Fibroblast of gingiva (primary cell): ENCODE results near the gene ATG5.

ENCODE experiments used
- DNase-seq: peaks from one replicate; pipeline ENCODE4 v3.0.0-alpha.2; 2011; ENCODE audit warnings: low read depth

Gene ATG5

GRCh38 chr6:106216527-106216926 lies 109.0 kb downstream of the ATG5 start:
- DNase-seq: peak; percentile 61

- DNase-seq: no peak
Observed at GRCh38 chr6:106215608-106216007, 110.0 kb downstream of the ATG5 start.

GRCh38 chr6:106214531-106214930 lies 111.0 kb downstream of the ATG5 start:
- DNase-seq: no peak

- no peak for DNase-seq
Observed at GRCh38 chr6:106213660-106214289, 111.8 kb downstream of the ATG5 start.

- DNase-seq: no peak
Observed at GRCh38 chr6:106212576-106212975, 113.0 kb downstream of the ATG5 start.

GRCh38 chr6:106206905-106207304 lies 118.7 kb downstream of the ATG5 start:
- no peak for DNase-seq

- DNase-seq: no peak
Observed at GRCh38 chr6:106204961-106205360, 120.6 kb downstream of the ATG5 start.

- peak; percentile 63 for DNase-seq
Observed at GRCh38 chr6:106199998-106200397, 125.6 kb downstream of the ATG5 start.

- peak; percentile 23 for DNase-seq
Observed at GRCh38 chr6:106199331-106199730, 126.2 kb downstream of the ATG5 start.

GRCh38 chr6:106197441-106197840 lies 128.1 kb downstream of the ATG5 start:
- DNase-seq: no peak

- peak; percentile 69 for DNase-seq
Observed at GRCh38 chr6:106194949-106195921, 130.3 kb downstream of the ATG5 start.

- no peak for DNase-seq
Observed at GRCh38 chr6:106192824-106193223, 132.7 kb downstream of the ATG5 start.

GRCh38 chr6:106188104-106188794 lies 137.3 kb downstream of the ATG5 start:
- DNase-seq: no peak

- no peak for DNase-seq
Observed at GRCh38 chr6:106187424-106187982, 138.1 kb downstream of the ATG5 start.

GRCh38 chr6:106186714-106187113 lies 138.8 kb downstream of the ATG5 start:
- no peak for DNase-seq

- DNase-seq: no peak
Observed at GRCh38 chr6:106186172-106186571, 139.4 kb downstream of the ATG5 start.

- no peak for DNase-seq
Observed at GRCh38 chr6:106185615-106186014, 139.9 kb downstream of the ATG5 start.

- no peak for DNase-seq
Observed at GRCh38 chr6:106184629-106185028, 140.9 kb downstream of the ATG5 start.

- DNase-seq: no peak
Observed at GRCh38 chr6:106183430-106183829, 142.1 kb downstream of the ATG5 start.

- no peak for DNase-seq
Observed at GRCh38 chr6:106182455-106182854, 143.1 kb downstream of the ATG5 start.

- DNase-seq: peak; percentile 52
Observed at GRCh38 chr6:106181664-106182418, 143.7 kb downstream of the ATG5 start.

GRCh38 chr6:106180208-106180607 lies 145.4 kb downstream of the ATG5 start:
- no peak for DNase-seq
